B cell (primary cell): ENCODE measurements around the gene ZMYND8. TPM values are rescaled to one million over a fixed set of nuclear protein-coding genes. Genes with fewer than 3 reads are reported as not detected.

Experiments used
- ATAC-seq: fragments of 200-7000 bp; cut with Tn5 transposase; one replicate; pipeline ENCODE4 v1.10.0; 2021; ENCODE audit warnings: low read depth, mild to moderate bottlenecking, moderate number of reproducible peaks, moderate library complexity
- CTCF ChIA-PET: fragments of 350-600 bp; sonication (Branson Sonifier 250); formaldehyde crosslinking; loops from one replicate; lab custom pipeline; 2021; ENCODE audit warnings: antibody characterized with exemption, inconsistent platforms; lab: Charles Lee
- POLR2A ChIA-PET: fragments of 350-600 bp; sonication (Branson Sonifier 250); formaldehyde crosslinking; loops from one replicate; lab custom pipeline; 2021; ENCODE audit warnings: antibody characterized with exemption; lab: Charles Lee
- DNase-seq: peaks from one replicate; pipeline ENCODE4 v3.0.0; 2013
- H2AFZ ChIP-seq: 2 replicates; pipeline ENCODE4 v1.6.1; 2012; ENCODE audit warnings: mild to moderate bottlenecking, low read depth, low read length; ENCODE audit not compliant: insufficient read depth, poor library complexity, severe bottlenecking
- H3K27ac ChIP-seq, 2 donors: 1 replicate in 1 of 2; 2 replicates in 1 of 2; pipeline ENCODE4 v1.5.1; 2012 to 2013; ENCODE audit warnings: low read length in 2 of 2, mild to moderate bottlenecking in 2 of 2, moderate library complexity in 1 of 2
- H3K27me3 ChIP-seq, 4 experiments: fragments of 200-600 bp in 1 of 4; sonication (generic) in 1 of 4; replicated peaks in 1 of 4; 1 replicate in 2 of 4; 2 replicates in 2 of 4; pipeline versions ENCODE4 v1.6.1 to v1.7.0; 2013 to 2016; ENCODE audit warnings: low read length in 3 of 4, mild to moderate bottlenecking in 2 of 4, mixed read lengths in 1 of 4, moderate library complexity in 1 of 4; ENCODE audit not compliant: insufficient read depth in 4 of 4, control insufficient read depth in 3 of 4; ENCODE audit errors: control extremely low read depth in 1 of 4
- H3K36me3 ChIP-seq, 2 experiments: replicated peaks in 1 of 2; 1 replicate in 1 of 2; 2 replicates in 1 of 2; pipeline versions ENCODE4 v1.6.1 to v1.7.1; 2013; ENCODE audit warnings: low read length in 1 of 2; ENCODE audit not compliant: insufficient read depth in 2 of 2, control insufficient read depth in 1 of 2; ENCODE audit errors: control extremely low read depth in 1 of 2, extremely low read depth in 1 of 2
- H3K4me1 ChIP-seq, 2 donors: fragments of 200-600 bp in 1 of 2; sonication (generic) in 1 of 2; 1 replicate in 1 of 2; 2 replicates in 1 of 2; pipeline versions ENCODE4 v1.5.1 to v1.6.1; 2013 to 2017; ENCODE audit warnings: low read length in 2 of 2; ENCODE audit not compliant: control insufficient read depth in 2 of 2, insufficient read depth in 2 of 2
- H3K4me2 ChIP-seq: replicated peaks from 2 replicates; pipeline ENCODE3; 2012; ENCODE audit warnings: mild to moderate bottlenecking, low read depth, low read length; ENCODE audit not compliant: poor library complexity, severe bottlenecking
- H3K4me3 ChIP-seq, 5 experiments: fragments of 200-600 bp in 1 of 5; sonication (generic) in 1 of 5; 1 replicate in 3 of 5; 2 replicates in 2 of 5; pipeline versions ENCODE4 v1.5.1 to v1.7.0; 2011 to 2016; ENCODE audit warnings: low read length in 4 of 5, mild to moderate bottlenecking in 4 of 5, low read depth in 2 of 5, control low read depth in 1 of 5, moderate library complexity in 1 of 5; ENCODE audit not compliant: insufficient read depth in 1 of 5; ENCODE audit errors: control extremely low read depth in 1 of 5, extremely low read depth in 1 of 5
- H3K79me2 ChIP-seq: fragments of 200-600 bp; sonication (generic); one replicate; pipeline ENCODE4 v1.6.0; 2016; ENCODE audit warnings: low read length; ENCODE audit not compliant: control insufficient read depth, insufficient read depth
- H3K9ac ChIP-seq: fragments of 200-600 bp; sonication (generic); 2 replicates; pipeline ENCODE4 v1.6.1; 2017; ENCODE audit warnings: mild to moderate bottlenecking, low read length, moderate library complexity
- H3K9me3 ChIP-seq, 3 donors: one replicate each; pipeline versions ENCODE4 v1.6.1 to v1.7.1; 2013; ENCODE audit warnings: low read length in 2 of 3; ENCODE audit not compliant: control insufficient read depth in 2 of 3, insufficient read depth in 1 of 3; ENCODE audit errors: control extremely low read depth in 1 of 3
- H4K20me1 ChIP-seq: 2 replicates; pipeline ENCODE4 v1.6.0; 2012; ENCODE audit warnings: mild to moderate bottlenecking, low read length; ENCODE audit not compliant: insufficient read depth, control insufficient read depth, poor library complexity, severe bottlenecking
- H3K27ac Mint-ChIP-seq: one replicate; pipeline ENCODE4 v1.8.0; 2021; ENCODE audit warnings: mixed read lengths
- H3K27me3 Mint-ChIP-seq: one replicate; pipeline ENCODE4 v1.8.0; 2021; ENCODE audit warnings: mixed read lengths
- H3K4me1 Mint-ChIP-seq: one replicate; pipeline ENCODE4 v1.8.0; 2021; ENCODE audit warnings: mixed read lengths
- H3K4me3 Mint-ChIP-seq: one replicate; pipeline ENCODE4 v1.8.0; 2021; ENCODE audit warnings: mixed read lengths
- H3K9me3 Mint-ChIP-seq: one replicate; pipeline ENCODE4 v1.8.0; 2022; ENCODE audit warnings: mixed read lengths; ENCODE audit not compliant: insufficient read depth
- EZH2 ChIP-seq: IDR thresholded peaks from 2 replicates; pipeline ENCODE4 v1.6.1; 2012; ENCODE audit warnings: borderline replicate concordance, low read depth, mild to moderate bottlenecking, moderate library complexity, low read length; ENCODE audit not compliant: insufficient read depth, poor library complexity, severe bottlenecking
- WGBS: methylation state at CpG from one replicate; pipeline ENCODE4 v1.1.5; 2013; ENCODE audit warnings: missing lambda C conversion rate; ENCODE audit not compliant: insufficient coverage; 5-methylcytosine and 5-hydroxymethylcytosine counted together
- intact Hi-C: fragments of 100-400 bp; cut with micrococcal nuclease; formaldehyde crosslinking; loops from one replicate; pipeline ENCODE4 v1.10.0; 2022
- polyA plus RNA-seq: library from polyadenylated mRNA; depleted of rRNA; stranded (reverse); fragments of >200 nt; gene quantifications from 2 replicates; pipeline ENCODE4 v1.2.3, GENCODE V29; 2012
- total RNA-seq, 2 donors: library from RNA; stranded (reverse); fragments of 120-200 nt in 1 of 2; gene quantifications; 1 replicate in 1 of 2; 2 replicates in 1 of 2; pipeline versions ENCODE4 v1.2.3 to v1.2.4, GENCODE V29; 2013 to 2022
- TF ChIP-seq, protein P1 (sequence below): fragments of 200-600 bp; IDR thresholded peaks from one replicate; pipeline ENCODE4 v1.8.0; 2022; ENCODE audit warnings: antibody characterized with exemption, mild to moderate bottlenecking

ZMYND8 gene
- total and polyA plus RNA-seq, 2 donors (not counting 1 experiment from before 2014, with no cell fraction given): 20.3 to 67.2 TPM

GRCh38 chr20:47359530-47360296 is 3.2 kb upstream of the ZMYND8 start:
- no peaks in the 10 kb centered on the region for H3K9me3 ChIP-seq
- H3K27me3 Mint-ChIP-seq: no peaks in the 10 kb centered on the region
- H3K4me1 Mint-ChIP-seq: peaks cover 64% of the 10 kb centered on the region
- peak overlapping the region; percentile 75 to 90 for H3K27ac ChIP-seq
- H3K4me1 ChIP-seq: peaks cover 59 to 67% of the 10 kb centered on the region in 2 donors
- peak overlapping the region; percentile 73 for H3K4me2 ChIP-seq
- POLR2A ChIA-PET: interaction anchor here (0.6 to 1.8 kb wide), 11 partner anchors 8 to 152 kb away, joined by 3 to 6 read pairs (median 4); partner anchors contain the start of gene NCOA3
- no peaks in the 10 kb centered on the region for H3K27me3 ChIP-seq
- no peaks in the 10 kb centered on the region for H3K9me3 Mint-ChIP-seq
- H4K20me1 ChIP-seq: no peaks in the 10 kb centered on the region
- ATAC-seq (no peak), DNase-seq (peak; percentile 28)
- H3K79me2 ChIP-seq: peaks cover 32% of the 10 kb centered on the region
- H3K36me3 ChIP-seq: no peaks in the 10 kb centered on the region
- intact Hi-C loops: loop anchor here (1.0 to 5.0 kb wide), 2 partner anchors 9 to 1918 kb away; partner anchors contain the start of gene ZNFX1
- CTCF ChIA-PET: interaction anchor here (1.2 to 9.0 kb wide), 5 partner anchors 10 to 86 kb away, joined by 3 to 70 read pairs (median 28); no protein-coding TSS in a partner anchor
- H2AFZ ChIP-seq: peak overlapping the region; percentile 96
- TF ChIP-seq, protein P1, sequence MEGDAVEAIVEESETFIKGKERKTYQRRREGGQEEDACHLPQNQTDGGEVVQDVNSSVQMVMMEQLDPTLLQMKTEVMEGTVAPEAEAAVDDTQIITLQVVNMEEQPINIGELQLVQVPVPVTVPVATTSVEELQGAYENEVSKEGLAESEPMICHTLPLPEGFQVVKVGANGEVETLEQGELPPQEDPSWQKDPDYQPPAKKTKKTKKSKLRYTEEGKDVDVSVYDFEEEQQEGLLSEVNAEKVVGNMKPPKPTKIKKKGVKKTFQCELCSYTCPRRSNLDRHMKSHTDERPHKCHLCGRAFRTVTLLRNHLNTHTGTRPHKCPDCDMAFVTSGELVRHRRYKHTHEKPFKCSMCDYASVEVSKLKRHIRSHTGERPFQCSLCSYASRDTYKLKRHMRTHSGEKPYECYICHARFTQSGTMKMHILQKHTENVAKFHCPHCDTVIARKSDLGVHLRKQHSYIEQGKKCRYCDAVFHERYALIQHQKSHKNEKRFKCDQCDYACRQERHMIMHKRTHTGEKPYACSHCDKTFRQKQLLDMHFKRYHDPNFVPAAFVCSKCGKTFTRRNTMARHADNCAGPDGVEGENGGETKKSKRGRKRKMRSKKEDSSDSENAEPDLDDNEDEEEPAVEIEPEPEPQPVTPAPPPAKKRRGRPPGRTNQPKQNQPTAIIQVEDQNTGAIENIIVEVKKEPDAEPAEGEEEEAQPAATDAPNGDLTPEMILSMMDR: no peak
- TF ChIP-seq EZH2: no peak
- H3K4me3 ChIP-seq: no peak overlapping the region
- peak overlapping the region; percentile 56 for H3K9ac ChIP-seq
- 76% methylated on average over 2 of the region's 9 CpGs for WGBS
- peak overlapping the region; percentile 99 for H3K27ac Mint-ChIP-seq
- peak overlapping the region; percentile 85 for H3K4me3 Mint-ChIP-seq
